Glutamatergic neuron (in vitro differentiated cells): ENCODE data around the gene ECE1. TPM values are rescaled to one million over a fixed set of nuclear protein-coding genes. Genes with fewer than 3 reads are reported as not detected.

Source experiments
- DNase-seq: peaks from one replicate; pipeline ENCODE4 v3.0.0; 2022
- H3K27ac Mint-ChIP-seq: one replicate; pipeline ENCODE4 v1.8.0; 2020; ENCODE audit warnings: mild to moderate bottlenecking, mixed read lengths, inconsistent platforms; ENCODE audit not compliant: unreplicated experiment
- H3K27me3 Mint-ChIP-seq: one replicate; pipeline ENCODE4 v1.8.0; 2020; ENCODE audit warnings: mild to moderate bottlenecking, moderate library complexity, mixed read lengths, inconsistent platforms; ENCODE audit not compliant: unreplicated experiment
- H3K36me3 Mint-ChIP-seq: one replicate; pipeline ENCODE4 v1.8.0; 2020; ENCODE audit warnings: mild to moderate bottlenecking, mixed read lengths, inconsistent platforms; ENCODE audit not compliant: unreplicated experiment
- H3K4me1 Mint-ChIP-seq: one replicate; pipeline ENCODE4 v1.8.0; 2020; ENCODE audit warnings: mild to moderate bottlenecking, low read depth, mixed read lengths, inconsistent platforms; ENCODE audit not compliant: unreplicated experiment
- H3K4me3 Mint-ChIP-seq: one replicate; pipeline ENCODE4 v1.8.0; 2020; ENCODE audit warnings: mild to moderate bottlenecking, mixed read lengths, inconsistent platforms; ENCODE audit not compliant: unreplicated experiment
- H3K9me3 Mint-ChIP-seq: one replicate; pipeline ENCODE4 v1.8.0; 2020; ENCODE audit warnings: mild to moderate bottlenecking, moderate library complexity, mixed read lengths, inconsistent platforms; ENCODE audit not compliant: unreplicated experiment
- total RNA-seq: library from RNA; stranded (reverse); fragmentation: NEBNext Ultra II Directional; extraction: Animal tissue kit (Norgen Biotek cat#: 25700); gene quantifications from one replicate; pipeline ENCODE4 v1.2.1, GENCODE V29; 2021; ENCODE audit not compliant: unreplicated experiment
- TF ChIP-seq, protein P1 (sequence below): fragments of 200-600 bp; sonication (generic); IDR thresholded peaks from one replicate; pipeline ENCODE4 v1.5.0; 2021; ENCODE audit not compliant: partially characterized antibody, unreplicated experiment

The ECE1 gene
- total RNA-seq, 1 donor from 2014 or later: 36.1 TPM

DNA sequence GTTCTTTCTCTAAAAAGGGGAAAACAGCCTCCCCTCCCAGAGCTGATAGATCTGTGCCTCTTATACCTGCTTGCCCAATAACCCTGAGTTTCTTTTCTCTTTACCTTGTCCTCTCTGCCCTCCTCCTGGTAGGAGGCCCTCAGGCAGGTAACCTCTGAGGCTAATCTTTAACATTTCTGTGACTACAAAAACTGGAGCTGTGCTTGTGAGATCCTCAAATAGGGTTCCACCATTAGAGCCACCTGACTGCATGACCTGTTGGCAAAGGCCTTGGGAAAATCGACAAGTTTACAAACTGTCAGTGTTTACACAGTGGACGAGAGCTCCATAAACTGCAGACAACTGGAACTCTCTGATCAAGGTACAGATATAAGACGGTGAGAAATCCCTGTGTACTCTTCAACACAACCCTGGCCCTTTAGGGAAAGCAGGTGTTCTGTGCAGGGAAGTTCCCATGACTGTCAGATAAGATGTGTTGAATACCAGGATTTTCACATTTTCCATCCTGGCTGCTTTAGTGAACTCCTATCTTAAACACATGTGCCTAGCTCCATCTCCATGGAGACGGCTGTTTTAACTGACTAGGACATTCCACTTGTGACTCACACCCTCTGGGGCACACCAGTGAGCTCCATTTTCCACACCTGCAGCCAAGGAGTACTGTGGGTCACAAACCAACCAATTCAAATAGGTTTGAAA is 38.3 kb downstream of the ECE1 start:
- peaks cover 20% of the 10 kb centered on the region for H3K4me1 Mint-ChIP-seq
- H3K27me3 Mint-ChIP-seq: peaks cover 9% of the 10 kb centered on the region
- no peak overlapping the region for H3K4me3 Mint-ChIP-seq
- TF ChIP-seq, protein P1, sequence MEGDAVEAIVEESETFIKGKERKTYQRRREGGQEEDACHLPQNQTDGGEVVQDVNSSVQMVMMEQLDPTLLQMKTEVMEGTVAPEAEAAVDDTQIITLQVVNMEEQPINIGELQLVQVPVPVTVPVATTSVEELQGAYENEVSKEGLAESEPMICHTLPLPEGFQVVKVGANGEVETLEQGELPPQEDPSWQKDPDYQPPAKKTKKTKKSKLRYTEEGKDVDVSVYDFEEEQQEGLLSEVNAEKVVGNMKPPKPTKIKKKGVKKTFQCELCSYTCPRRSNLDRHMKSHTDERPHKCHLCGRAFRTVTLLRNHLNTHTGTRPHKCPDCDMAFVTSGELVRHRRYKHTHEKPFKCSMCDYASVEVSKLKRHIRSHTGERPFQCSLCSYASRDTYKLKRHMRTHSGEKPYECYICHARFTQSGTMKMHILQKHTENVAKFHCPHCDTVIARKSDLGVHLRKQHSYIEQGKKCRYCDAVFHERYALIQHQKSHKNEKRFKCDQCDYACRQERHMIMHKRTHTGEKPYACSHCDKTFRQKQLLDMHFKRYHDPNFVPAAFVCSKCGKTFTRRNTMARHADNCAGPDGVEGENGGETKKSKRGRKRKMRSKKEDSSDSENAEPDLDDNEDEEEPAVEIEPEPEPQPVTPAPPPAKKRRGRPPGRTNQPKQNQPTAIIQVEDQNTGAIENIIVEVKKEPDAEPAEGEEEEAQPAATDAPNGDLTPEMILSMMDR: no peak
- H3K36me3 Mint-ChIP-seq: no peaks in the 10 kb centered on the region
- no peak for DNase-seq
- H3K9me3 Mint-ChIP-seq: peaks cover 7% of the 10 kb centered on the region
- H3K27ac Mint-ChIP-seq: peak overlapping the region; percentile 9

DNA sequence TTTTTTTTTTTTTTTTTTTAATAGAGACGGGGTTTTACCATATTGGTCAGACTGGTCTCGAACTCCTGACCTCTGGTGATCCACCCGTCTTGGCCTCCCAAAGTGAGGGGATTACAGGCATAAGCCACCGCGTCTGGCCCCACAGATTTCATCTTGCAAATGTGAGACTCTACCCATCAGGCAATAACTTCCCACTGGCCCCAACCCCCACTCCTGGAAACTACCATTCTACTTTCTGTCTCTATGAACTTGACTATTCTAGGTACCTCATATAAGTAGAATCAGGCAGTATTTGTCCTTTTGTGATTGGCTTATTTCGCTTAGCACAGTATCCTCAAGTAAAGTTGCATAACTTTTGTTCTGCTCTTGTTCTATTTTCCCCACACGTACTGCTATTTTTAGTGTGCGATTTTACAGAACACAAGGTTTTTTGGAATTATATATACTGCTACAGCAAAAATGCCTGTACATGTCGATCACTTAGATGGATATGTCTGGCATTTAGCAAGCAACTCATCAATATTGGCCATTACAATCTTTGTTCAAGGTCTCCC is 40.2 kb downstream of the ECE1 start:
- Mint-ChIP-seq H3K4me1 (peaks cover 14% of the 10 kb centered on the region), H3K9me3 (peaks cover 5% of the 10 kb centered on the region), H3K27ac (peak overlapping the region; percentile 77), H3K36me3 (no peaks in the 10 kb centered on the region), H3K27me3 (peaks cover 7% of the 10 kb centered on the region), H3K4me3 (no peak overlapping the region)
- TF ChIP-seq, protein P1: no peak
- no peak for DNase-seq

DNA sequence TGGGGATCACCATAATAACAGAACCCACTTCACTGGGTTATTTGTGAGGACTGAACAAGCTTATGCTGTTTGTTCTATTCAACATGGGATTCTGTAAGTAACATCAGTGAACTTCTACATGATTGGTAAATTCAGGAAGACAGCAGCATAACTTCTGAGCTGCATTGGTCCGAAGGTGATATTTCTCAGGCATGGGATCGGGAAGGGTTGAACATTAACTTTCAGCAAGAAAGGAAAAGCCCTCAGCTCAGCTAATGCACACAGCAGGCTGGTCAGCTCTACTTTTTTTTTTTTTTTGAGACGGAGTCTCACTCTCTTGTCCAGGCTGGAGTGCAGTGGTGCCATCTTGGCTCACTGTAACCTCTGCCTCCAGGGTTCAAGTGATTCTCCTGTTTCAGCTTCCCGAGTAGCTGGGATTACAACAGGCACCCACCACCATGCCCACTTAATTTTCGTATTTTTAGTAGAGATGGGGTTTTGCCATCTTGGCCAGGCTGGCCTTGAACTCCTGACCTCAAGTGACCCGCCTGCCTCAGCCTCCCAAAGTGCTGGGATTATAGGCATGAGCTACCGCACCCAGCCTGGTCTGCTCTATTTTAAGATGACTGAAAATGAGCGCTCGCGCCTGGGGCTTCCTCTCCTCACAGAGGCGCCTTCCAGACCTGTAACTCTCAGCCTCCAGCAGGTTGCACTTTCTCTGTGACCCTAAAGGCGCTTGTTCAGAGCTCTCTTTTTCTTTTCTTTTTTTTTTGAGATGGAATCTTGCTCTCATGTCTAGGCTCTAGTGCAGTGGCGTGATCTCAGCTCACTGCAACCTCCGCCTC is 42.2 kb downstream of the ECE1 start:
- peaks cover 3% of the 10 kb centered on the region for H3K27me3 Mint-ChIP-seq
- peaks cover 2% of the 10 kb centered on the region for H3K9me3 Mint-ChIP-seq
- no peak overlapping the region for H3K27ac Mint-ChIP-seq
- H3K4me3 Mint-ChIP-seq: no peak overlapping the region
- TF ChIP-seq, protein P1: no peak
- no peaks in the 10 kb centered on the region for H3K36me3 Mint-ChIP-seq
- no peak for DNase-seq
- peaks cover 8% of the 10 kb centered on the region for H3K4me1 Mint-ChIP-seq

DNA sequence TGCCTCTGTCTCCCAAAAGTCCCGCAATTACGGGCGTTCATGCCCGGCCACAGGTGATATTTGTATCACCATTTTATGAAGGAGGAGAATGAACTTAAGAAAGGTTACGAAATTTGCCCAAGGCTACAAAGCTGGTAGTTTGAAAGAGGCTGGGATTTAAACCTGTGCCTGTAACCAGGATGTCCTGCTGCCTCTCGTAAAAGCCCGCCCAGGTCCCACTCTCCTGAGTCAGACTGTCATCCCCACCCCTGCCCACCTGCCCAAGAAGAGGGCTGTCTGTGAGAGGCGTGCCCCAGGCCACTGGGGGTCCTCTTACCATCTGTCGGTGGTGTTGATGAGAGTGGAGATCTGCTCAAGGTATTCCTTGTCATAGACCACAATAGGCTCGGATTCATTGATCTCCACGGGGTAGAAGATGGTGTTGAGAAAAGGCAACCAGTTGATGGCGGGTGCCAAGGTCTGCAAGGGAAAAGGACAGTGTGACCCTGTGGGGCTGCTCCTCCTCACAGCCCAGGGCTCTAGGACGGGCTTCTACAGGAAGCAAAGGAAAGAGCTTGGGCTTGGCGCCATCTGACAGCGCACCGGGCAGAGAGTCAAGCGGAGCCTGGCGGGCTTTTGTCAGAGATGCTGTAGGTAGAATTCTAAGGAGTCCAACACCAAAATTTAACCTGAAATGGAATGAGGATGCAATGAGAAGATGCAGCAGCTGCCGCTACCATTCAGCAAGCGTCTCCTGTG is 43.2 kb downstream of the ECE1 start:
- H3K27me3 Mint-ChIP-seq: no peaks in the 10 kb centered on the region
- TF ChIP-seq, protein P1: no peak
- no peak for DNase-seq
- no peaks in the 10 kb centered on the region for H3K36me3 Mint-ChIP-seq
- H3K27ac Mint-ChIP-seq: no peak overlapping the region
- H3K4me3 Mint-ChIP-seq: no peak overlapping the region
- peaks cover 5% of the 10 kb centered on the region for H3K4me1 Mint-ChIP-seq
- peaks cover 2% of the 10 kb centered on the region for H3K9me3 Mint-ChIP-seq
